ENCODE data around the gene RSPRY1. TPM values are rescaled to one million over a fixed set of nuclear protein-coding genes. Genes with fewer than 3 reads are reported as not detected.

RSPRY1 gene
- total RNA-seq, 1 experiment from 2014 or later: 24.9 TPM

- ChIA-PET POLR2A (no interaction called here), CTCF (no interaction called here)
Observed at GRCh38 chr16:57178793-57179212, 7.3 kb upstream of the RSPRY1 start.

GRCh38 chr16:57179215-57179828 lies 6.8 kb upstream of the RSPRY1 start:
- H3K4me1 ChIP-seq (ENCODE audit: control insufficient read depth in 1 of 2, insufficient read depth in 2 of 2, low read length in 2 of 2): peaks cover under 1 to 5% of the 10 kb centered on the region in 2 experiments; a peak in 3 of 4 replicates
- peaks cover 47% of the 10 kb centered on the region for H3K79me2 ChIP-seq (ENCODE audit: insufficient read depth, low read length)
- no peaks in the 10 kb centered on the region for H4K20me1 ChIP-seq (ENCODE audit: insufficient read depth)
- intact Hi-C loops (cut with micrococcal nuclease): no loop called here
- no peak overlapping the region for H3K4me2 ChIP-seq (ENCODE audit: low read length)
- CTCF ChIA-PET: no interaction called here
- no peak overlapping the region for H3K27ac ChIP-seq (ENCODE audit: low read depth, low read length)
- no peak overlapping the region for H2AFZ ChIP-seq (ENCODE audit: low read depth, low read length, poor library complexity, severe bottlenecking)
- H3K9me3 ChIP-seq (ENCODE audit: control insufficient read depth in 1 of 2, insufficient read depth in 1 of 2, low read depth in 1 of 2, low read length in 2 of 2): no peaks in the 10 kb centered on the region
- no peak overlapping the region for H3K9ac ChIP-seq (ENCODE audit: low read length)
- H3K36me3 ChIP-seq (ENCODE audit: control insufficient read depth in 1 of 2, insufficient read depth in 2 of 2, low read length in 2 of 2): no peaks in the 10 kb centered on the region
- DNase-seq (ENCODE audit: low read depth, low spot score) (no peak), ATAC-seq (no peak)
- H3K27me3 ChIP-seq (ENCODE audit: insufficient read depth, low read length): no peaks in the 10 kb centered on the region
- no peaks in the 10 kb centered on the region for H3K9me2 ChIP-seq (ENCODE audit: insufficient read depth)
- TF ChIP-seq EZH2 (IDR thresholded peaks at IDR 0.05): no peak
- TF ChIP-seq YY1 (IDR thresholded peaks at IDR 0.05; ENCODE audit: extremely low read depth, insufficient replicate concordance, low read depth, low read length): no peak
- no peak overlapping the region for H3K4me3 ChIP-seq (replicated peaks in 1 of 2; ENCODE audit: low read depth in 1 of 2, low read length in 2 of 2)
- RAD21 ChIA-PET (ENCODE audit: low non-redundant PET in 1 of 2, low total read pairs in 2 of 2, uncharacterized antibody in 2 of 2, unreplicated experiment in 2 of 2): no interaction called here
- POLR2A ChIA-PET: no interaction called here
- BruUV-seq (replicated peaks): no TSS peak

More at GRCh38 chr16:57178793-57179212, 7.3 kb upstream of the RSPRY1 start:
- no peak for ATAC-seq
- Histone ChIP-seq H3K4me3 (replicated peaks in 1 of 2; ENCODE audit: low read depth in 1 of 2, low read length in 2 of 2) (no peak overlapping the region), H3K79me2 (ENCODE audit: insufficient read depth, low read length) (peaks cover 42% of the 10 kb centered on the region), H3K9me3 (ENCODE audit: control insufficient read depth in 1 of 2, insufficient read depth in 1 of 2, low read depth in 1 of 2, low read length in 2 of 2) (no peaks in the 10 kb centered on the region), H3K9me2 (ENCODE audit: insufficient read depth) (no peaks in the 10 kb centered on the region), H3K9ac (ENCODE audit: low read length) (no peak overlapping the region), H4K20me1 (ENCODE audit: insufficient read depth) (no peaks in the 10 kb centered on the region), H3K27me3 (ENCODE audit: insufficient read depth, low read length) (no peaks in the 10 kb centered on the region), H3K4me1 (ENCODE audit: control insufficient read depth in 1 of 2, insufficient read depth in 2 of 2, low read length in 2 of 2) (no peaks in the 10 kb centered on the region), H3K4me2 (ENCODE audit: low read length) (no peak overlapping the region), H3K27ac (ENCODE audit: low read depth, low read length) (no peak overlapping the region), H3K36me3 (ENCODE audit: control insufficient read depth in 1 of 2, insufficient read depth in 2 of 2, low read length in 2 of 2) (no peaks in the 10 kb centered on the region), H2AFZ (ENCODE audit: low read depth, low read length, poor library complexity, severe bottlenecking) (no peak overlapping the region)
- RAD21 ChIA-PET (ENCODE audit: low non-redundant PET in 1 of 2, low total read pairs in 2 of 2, uncharacterized antibody in 2 of 2, unreplicated experiment in 2 of 2): no interaction called here
- TF ChIP-seq POLR2A (IDR thresholded peaks at IDR 0.05; ENCODE audit: borderline replicate concordance, extremely low read depth, insufficient read depth, insufficient read length) (no peak), EZH2phosphoT487 (IDR thresholded peaks at IDR 0.05; ENCODE audit: borderline replicate concordance) (no peak), EGR1 (IDR thresholded peaks at IDR 0.05; ENCODE audit: low read depth) (no peak), ZNF274 (IDR thresholded peaks at IDR 0.05; ENCODE audit: low read depth, low read length) (no peak), SIN3A (IDR thresholded peaks at IDR 0.05; ENCODE audit: low read depth) (no peak), FOSL1 (IDR thresholded peaks at IDR 0.05; ENCODE audit: low read depth) (no peak)
- TF ChIP-seq, protein P1, sequence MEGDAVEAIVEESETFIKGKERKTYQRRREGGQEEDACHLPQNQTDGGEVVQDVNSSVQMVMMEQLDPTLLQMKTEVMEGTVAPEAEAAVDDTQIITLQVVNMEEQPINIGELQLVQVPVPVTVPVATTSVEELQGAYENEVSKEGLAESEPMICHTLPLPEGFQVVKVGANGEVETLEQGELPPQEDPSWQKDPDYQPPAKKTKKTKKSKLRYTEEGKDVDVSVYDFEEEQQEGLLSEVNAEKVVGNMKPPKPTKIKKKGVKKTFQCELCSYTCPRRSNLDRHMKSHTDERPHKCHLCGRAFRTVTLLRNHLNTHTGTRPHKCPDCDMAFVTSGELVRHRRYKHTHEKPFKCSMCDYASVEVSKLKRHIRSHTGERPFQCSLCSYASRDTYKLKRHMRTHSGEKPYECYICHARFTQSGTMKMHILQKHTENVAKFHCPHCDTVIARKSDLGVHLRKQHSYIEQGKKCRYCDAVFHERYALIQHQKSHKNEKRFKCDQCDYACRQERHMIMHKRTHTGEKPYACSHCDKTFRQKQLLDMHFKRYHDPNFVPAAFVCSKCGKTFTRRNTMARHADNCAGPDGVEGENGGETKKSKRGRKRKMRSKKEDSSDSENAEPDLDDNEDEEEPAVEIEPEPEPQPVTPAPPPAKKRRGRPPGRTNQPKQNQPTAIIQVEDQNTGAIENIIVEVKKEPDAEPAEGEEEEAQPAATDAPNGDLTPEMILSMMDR (IDR thresholded peaks at IDR 0.05 in 2 of 3, conservative IDR thresholded peaks at IDR 0.05 in 1 of 3; ENCODE audit: borderline replicate concordance in 1 of 3, insufficient read depth in 1 of 3, low read depth in 2 of 3, low read length in 2 of 3): no peak
- BruUV-seq (replicated peaks): no TSS peak
- no peak for DNase-seq (ENCODE audit: low read depth, low spot score)
- intact Hi-C loops (cut with micrococcal nuclease): no loop called here

All from HCT116 (cell line).